Ascending aorta (tissue), 2 donors: Measurements from ENCODE around the gene PTPRN2. TPM values are rescaled to one million over a fixed set of nuclear protein-coding genes. Genes with fewer than 3 reads are reported as not detected.

ENCODE experiments used
- DNase-seq, 2 donors: peaks; one replicate each; pipeline ENCODE4 v3.0.0-alpha.2; 2019; ENCODE audit warnings: low spot score in 2 of 2
- H3K27ac ChIP-seq, 2 donors: fragments of 200-600 bp; sonication (generic); one replicate each; pipeline ENCODE4 v1.5.1; 2016 to 2017; ENCODE audit warnings: mild to moderate bottlenecking in 1 of 2
- H3K27me3 ChIP-seq: fragments of 200-600 bp; sonication (generic); one replicate; pipeline ENCODE4 v1.5.1; 2017
- H3K36me3 ChIP-seq, 2 donors: fragments of 200-600 bp; sonication (generic); one replicate each; pipeline ENCODE4 v1.5.1; 2016
- H3K4me1 ChIP-seq, 2 donors: fragments of 200-600 bp; sonication (generic); one replicate each; pipeline ENCODE4 v1.5.1; 2016 to 2017; ENCODE audit warnings: mild to moderate bottlenecking in 1 of 2
- H3K4me3 ChIP-seq, 2 donors: fragments of 200-600 bp; sonication (generic); one replicate each; pipeline ENCODE4 v1.5.1; 2016 to 2017; ENCODE audit warnings: mild to moderate bottlenecking in 1 of 2
- H3K9me3 ChIP-seq, 2 donors: fragments of 200-600 bp; sonication (generic); one replicate each; pipeline ENCODE4 v1.5.1; 2016
- intact Hi-C: fragments of 100-400 bp; cut with DNase I; formaldehyde crosslinking; loops from one replicate; pipeline ENCODE4 v1.15.1; 2023
- total RNA-seq: library from RNA; depleted of rRNA; stranded (reverse); fragments of >200 nt; gene quantifications from one replicate; pipeline ENCODE4 v1.1.0, GENCODE V29; 2016
- TF ChIP-seq, protein P1 (sequence below), 3 experiments: fragments of 200-600 bp in 2 of 3; fragments of 450-650 bp in 1 of 3; sonication (generic) in 2 of 3; IDR thresholded peaks; one replicate each; pipeline ENCODE4 v1.5.1; 2016 to 2019; ENCODE audit warnings: antibody characterized with exemption in 3 of 3, mild to moderate bottlenecking in 1 of 3, moderate library complexity in 1 of 3

Gene PTPRN2
- total RNA-seq, 1 donor from 2014 or later: 7.3 TPM

DNA sequence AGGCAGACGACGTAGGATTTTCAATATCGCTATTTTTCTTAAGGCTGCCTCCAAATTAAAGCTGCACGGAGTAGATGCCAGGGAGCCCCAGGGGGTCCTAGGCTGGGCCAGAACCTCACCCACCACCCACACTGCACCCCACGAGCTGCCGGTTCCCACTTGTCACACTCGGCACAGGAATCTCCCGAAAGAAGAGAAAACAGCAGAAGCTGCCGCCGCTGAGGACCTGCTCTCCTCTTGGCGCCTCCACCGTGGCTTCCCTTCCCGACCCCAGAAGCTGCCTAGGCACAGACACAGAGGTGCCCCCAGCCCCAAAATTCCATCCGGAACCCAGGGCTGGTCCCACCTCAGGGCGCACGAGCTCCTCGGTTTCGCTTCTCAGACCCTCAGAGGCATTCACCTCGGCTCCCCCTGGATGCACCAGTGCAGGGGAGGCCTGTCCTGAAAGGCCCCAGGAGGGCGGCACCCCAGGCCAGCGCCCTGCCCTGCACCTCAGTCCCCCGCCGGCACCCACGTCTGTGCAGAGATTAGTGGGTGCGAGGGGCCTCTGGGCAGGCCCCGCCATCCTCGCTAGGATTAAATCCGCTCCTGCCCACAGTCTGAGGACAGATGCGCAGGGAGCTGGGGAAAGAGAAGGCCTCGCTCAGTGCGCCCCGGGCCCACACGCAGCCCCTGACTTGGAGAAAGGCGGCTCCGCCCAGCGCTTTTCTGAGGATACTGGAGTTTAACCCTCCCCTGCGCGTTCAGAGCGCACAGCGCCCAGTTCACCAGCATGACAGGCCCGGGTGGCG is 99.2 kb downstream of the PTPRN2 start:
- H3K4me3 ChIP-seq: no peak overlapping the region
- intact Hi-C loops: no loop called here
- TF ChIP-seq, protein P1, sequence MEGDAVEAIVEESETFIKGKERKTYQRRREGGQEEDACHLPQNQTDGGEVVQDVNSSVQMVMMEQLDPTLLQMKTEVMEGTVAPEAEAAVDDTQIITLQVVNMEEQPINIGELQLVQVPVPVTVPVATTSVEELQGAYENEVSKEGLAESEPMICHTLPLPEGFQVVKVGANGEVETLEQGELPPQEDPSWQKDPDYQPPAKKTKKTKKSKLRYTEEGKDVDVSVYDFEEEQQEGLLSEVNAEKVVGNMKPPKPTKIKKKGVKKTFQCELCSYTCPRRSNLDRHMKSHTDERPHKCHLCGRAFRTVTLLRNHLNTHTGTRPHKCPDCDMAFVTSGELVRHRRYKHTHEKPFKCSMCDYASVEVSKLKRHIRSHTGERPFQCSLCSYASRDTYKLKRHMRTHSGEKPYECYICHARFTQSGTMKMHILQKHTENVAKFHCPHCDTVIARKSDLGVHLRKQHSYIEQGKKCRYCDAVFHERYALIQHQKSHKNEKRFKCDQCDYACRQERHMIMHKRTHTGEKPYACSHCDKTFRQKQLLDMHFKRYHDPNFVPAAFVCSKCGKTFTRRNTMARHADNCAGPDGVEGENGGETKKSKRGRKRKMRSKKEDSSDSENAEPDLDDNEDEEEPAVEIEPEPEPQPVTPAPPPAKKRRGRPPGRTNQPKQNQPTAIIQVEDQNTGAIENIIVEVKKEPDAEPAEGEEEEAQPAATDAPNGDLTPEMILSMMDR (IDR thresholded peaks at IDR 0.05): no peak
- H3K4me1 ChIP-seq: no peaks in the 10 kb centered on the region
- DNase-seq: no peak
- H3K27me3 ChIP-seq: no peaks in the 10 kb centered on the region
- no peaks in the 10 kb centered on the region for H3K9me3 ChIP-seq
- H3K36me3 ChIP-seq: no peaks in the 10 kb centered on the region
- no peak overlapping the region for H3K27ac ChIP-seq

DNA sequence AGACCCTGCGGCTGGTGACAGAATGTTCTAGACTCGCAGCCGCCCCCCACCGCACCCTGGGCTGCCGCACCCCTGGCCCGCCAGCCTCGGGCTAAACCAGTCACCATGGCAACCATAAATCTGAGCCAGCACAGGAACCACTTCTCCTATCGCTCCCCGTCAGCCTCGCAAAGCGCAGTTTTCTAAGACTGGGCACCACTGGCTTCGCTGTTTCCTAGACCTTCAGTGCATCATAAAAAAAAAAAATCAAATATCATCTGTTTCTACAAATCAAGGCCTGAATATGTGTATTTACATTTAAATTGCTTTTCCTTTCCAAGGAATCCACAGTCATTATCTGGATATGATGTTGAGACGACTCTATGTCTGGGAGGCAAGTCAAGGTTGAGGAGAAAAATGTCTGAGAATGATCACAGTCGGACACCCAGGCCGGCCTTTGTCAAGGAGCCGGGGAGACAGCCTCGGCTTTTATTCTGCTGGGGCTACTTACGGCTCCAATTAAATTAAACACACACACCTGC is 99.9 kb downstream of the PTPRN2 start:
- DNase-seq: no peak
- Histone ChIP-seq H3K27me3 (no peaks in the 10 kb centered on the region), H3K27ac (no peak overlapping the region), H3K4me3 (no peak overlapping the region), H3K36me3 (no peaks in the 10 kb centered on the region), H3K9me3 (no peaks in the 10 kb centered on the region), H3K4me1 (no peaks in the 10 kb centered on the region)
- intact Hi-C loops: no loop called here
- TF ChIP-seq, protein P1 (IDR thresholded peaks at IDR 0.05): no peak

DNA sequence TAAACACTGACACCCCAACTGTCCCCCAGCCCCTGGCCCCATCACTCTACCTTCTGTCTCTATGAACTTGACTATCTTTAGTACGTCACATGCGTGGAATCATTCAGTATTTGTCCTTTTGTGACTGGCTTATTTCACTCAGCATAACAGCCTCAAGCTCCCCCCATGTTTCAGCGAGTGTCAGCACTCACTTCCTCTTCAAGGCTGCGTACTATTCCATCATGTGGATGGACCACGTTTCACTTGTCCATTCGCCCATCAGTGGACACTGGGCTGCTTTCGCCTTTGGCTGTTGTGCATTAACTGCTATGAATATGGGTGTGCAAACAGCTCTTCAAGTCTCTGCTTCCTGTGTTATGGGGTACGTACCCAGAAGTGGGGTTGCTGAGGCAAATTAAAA is 100.7 kb downstream of the PTPRN2 start:
- Histone ChIP-seq H3K27ac (no peak overlapping the region), H3K9me3 (peaks cover 0 to 3% of the 10 kb centered on the region in 2 donors), H3K4me1 (no peaks in the 10 kb centered on the region), H3K36me3 (no peaks in the 10 kb centered on the region), H3K4me3 (no peak overlapping the region), H3K27me3 (no peaks in the 10 kb centered on the region)
- DNase-seq: no peak
- intact Hi-C loops: no loop called here
- TF ChIP-seq, protein P1 (IDR thresholded peaks at IDR 0.05): no peak

DNA sequence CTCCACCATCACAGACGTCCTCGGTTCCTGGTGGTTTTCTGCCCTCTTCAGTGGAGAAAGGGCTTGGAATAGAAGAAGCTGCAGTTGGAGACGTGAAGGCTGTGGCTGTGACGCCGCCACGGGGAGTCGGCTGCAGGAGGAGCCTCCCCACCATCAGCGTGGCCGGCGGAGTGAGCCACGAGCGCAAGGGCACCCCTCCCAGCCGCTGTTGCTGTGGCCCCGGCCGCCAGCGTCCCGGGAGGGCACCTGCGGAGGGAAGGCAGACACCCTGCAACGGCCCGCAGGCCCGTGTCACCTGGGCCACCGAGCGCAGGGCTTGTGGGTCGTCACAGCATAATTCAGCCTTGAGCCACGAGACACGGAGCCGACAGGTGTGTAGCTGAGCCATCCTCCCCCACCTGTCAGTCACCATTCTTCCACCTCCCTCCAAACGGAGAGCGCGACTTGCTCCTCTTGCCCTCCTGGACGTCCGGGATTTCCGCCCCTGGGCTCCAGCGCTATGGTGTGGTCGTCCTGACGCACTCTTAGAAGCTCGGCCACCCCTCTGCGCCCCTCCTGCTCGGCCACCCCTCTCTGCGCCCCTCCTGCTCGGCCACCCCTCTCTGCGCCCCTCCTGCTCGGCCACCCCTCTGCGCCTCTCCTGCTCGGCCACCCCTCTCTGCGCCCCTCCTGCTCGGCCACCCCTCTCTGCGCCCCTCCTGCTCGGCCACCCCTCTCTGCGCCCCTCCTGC is 102.7 kb downstream of the PTPRN2 start:
- Histone ChIP-seq H3K4me1 (no peaks in the 10 kb centered on the region), H3K36me3 (no peaks in the 10 kb centered on the region), H3K4me3 (no peak overlapping the region), H3K27me3 (no peaks in the 10 kb centered on the region), H3K9me3 (peaks cover 0 to 6% of the 10 kb centered on the region in 2 donors), H3K27ac (no peak overlapping the region)
- no peak for DNase-seq
- TF ChIP-seq, protein P1 (IDR thresholded peaks at IDR 0.05): no peak
- intact Hi-C loops: no loop called here

DNA sequence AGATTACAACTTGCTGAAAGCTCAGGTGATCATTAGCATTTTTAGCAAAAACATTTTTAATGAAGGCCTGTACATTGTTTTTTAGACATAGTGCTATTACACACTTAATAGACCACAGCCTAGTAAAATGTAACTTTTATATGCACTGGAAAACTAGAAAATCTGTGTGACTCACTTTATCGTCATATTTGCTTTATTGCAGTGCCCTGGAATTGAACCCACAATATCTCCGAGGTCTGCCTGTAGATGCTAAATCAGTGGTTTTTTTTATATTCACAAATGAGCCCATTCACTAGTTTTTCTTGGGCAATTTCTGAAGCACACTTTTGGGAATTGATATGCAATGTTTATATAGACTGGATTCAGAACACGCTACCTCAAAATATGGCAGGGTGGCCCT is 105.1 kb downstream of the PTPRN2 start:
- Histone ChIP-seq H3K27me3 (no peaks in the 10 kb centered on the region), H3K36me3 (no peaks in the 10 kb centered on the region), H3K4me1 (no peaks in the 10 kb centered on the region), H3K27ac (no peak overlapping the region), H3K9me3 (peaks cover 0 to 6% of the 10 kb centered on the region in 2 donors), H3K4me3 (no peak overlapping the region)
- DNase-seq: no peak
- TF ChIP-seq, protein P1 (IDR thresholded peaks at IDR 0.05): no peak
- intact Hi-C loops: no loop called here
